SIG-M5 treated with dmso at 0.1 percent for 504 hours (cell line): ENCODE results near the gene GPR151.
A peak's percentile ranks its signal among the peaks of the same experiment; 100 is the strongest.
"Not testable (repeated sequence)": the region's sequence is repeated elsewhere in the genome, so short reads cannot be mapped to it uniquely, and the experiment has no call there.

Source experiments
- DNase-seq: peaks from one replicate; lab custom pipeline; 2025; ENCODE audit not compliant: unreplicated experiment; lab: John Stamatoyannopoulos, UW

The GPR151 gene

DNA sequence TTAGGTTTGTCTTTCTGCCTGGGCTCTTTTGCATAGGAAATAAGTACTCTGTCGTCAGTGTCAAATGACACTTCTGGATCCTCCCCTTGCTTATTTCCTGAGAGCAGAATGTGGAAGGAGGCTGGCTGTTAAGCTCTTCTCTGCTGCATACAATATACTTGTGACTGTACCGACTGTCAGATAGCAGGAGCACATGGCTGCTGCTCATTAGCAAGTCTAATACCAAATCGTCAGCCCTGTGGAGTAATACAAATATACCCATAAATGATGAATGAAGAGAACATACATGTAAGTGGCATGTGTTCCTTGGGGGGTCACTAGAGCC, at the start of gene GPR151:
GPR151 (minus strand) TSS at position 40 of the 325 bp plus-strand sequence. CDS start 77 bp downstream, outside the sequence.
- DNase-seq, result peak; percentile 10

DNA sequence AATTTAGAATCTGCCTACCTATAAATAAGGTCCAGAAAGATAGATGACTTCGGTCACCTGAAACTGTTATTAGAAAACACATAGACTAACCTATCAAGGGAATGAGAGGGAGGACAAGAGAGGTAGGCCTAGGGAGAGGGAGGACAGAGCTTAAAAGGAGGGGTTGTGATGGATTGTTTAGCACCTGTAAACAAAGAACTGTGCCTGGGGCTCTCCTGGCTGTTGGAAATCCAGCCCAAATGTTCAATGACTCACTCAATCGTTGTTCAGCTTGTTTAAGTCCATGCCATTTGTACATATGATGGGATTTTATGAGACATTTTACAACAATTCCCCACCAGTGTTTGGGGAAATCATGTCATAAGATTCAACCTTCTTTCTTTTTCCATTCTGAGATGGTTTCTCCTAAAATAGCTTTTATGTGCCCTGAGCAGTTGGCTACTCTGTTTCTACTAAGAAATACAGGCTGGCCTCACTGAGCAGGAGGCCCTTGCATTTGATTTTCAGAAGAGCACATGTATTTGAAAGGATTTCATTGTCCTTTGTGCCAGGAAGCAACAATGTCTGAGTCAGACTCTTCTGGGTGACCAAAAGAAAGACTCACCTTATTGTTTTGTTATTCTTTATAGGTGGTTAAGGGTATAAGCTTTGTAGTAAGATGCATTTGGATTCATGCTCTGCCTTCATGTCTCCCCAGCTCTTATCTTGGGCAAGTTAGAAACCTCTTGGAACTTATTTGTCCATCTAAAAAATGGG, 48.2 kb upstream of the GPR151 start:
- DNase-seq, result no peak

DNA sequence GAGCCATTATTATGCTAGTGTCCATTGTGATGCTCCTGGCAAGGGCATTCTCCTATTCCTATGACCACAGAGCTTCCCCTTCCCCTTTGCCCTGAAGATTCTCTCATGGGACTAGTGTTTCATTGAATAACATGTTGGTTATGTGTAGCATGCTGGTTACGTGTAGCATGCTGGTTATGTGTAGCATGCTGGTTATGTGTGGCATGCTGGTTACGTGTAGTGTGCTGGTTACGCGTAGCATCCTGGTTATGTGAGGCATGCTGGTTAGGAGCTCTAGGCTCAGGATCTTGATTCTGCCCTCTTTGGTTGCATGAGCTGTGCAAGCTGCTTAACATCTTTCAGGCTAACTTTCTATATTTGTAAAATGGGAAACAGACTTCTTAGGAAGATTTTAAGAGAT, 46.5 kb upstream of the GPR151 start:
- no peak for DNase-seq

DNA sequence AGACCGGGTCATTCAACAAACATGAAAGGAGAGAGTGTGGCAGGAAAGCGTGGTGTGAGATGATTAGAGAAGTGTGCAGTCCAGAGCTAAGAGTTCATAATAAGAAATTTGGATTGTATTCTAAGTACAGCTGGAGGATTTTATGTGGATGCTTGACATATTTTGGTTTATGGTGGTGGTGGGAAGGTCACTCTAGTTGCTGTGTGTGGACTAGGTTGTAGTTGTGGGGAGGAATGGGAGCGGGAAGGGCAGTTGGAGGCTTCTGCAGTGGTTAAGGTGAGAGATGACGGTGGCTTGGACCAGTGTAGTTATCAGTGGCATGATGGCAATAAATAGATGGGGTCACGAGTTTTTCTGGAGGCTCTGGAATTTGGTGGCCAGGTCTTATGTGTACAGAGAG, 45.7 kb upstream of the GPR151 start:
- no peak for DNase-seq

DNA sequence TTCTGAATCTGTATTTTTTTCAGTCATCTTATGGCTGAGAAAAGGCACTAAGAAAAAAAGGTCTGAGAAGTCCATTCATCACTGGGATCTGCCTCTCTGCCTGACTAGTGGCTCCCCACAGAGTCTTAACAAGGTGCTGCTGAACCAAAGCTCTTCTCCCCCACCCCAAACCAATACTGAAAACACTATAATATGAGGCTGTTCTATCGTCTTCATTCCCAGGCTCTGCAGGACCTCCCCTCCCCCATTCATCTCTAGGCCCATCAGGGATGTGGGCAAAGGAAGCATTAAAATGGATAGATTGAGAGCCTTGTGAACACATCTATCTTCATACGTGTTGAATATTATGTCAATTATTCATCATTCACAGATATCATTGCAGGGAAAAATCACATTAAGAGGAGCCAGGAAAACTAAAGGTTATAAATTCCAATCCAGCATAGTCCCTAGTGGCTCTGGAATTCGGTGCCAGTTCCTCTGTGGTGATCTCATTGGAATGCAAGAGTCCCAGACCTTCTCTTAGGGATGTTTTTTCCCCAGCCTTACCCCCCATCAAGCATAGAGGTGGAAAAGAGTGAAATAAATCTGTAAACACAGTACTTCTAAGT, 44.3 kb upstream of the GPR151 start:
- no peak for DNase-seq

DNA sequence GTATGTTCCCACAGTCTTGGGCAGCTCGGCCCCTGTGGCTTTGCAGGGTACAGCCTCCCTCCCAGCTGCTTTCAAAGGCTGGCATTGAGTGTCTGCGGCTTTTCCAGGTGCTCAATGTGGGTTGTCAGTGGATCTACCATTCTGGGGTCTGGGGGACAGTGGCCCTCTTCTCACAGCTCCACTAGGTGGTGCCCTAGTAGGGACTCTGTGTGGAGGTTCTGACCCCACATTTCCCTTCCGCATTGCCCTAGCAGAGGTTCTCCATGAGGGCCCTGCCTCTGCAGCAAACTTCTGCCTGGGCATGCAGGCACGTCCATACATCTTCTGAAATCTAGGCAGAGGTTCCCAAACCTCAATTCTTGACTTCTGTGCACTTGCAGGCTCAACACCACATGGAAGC, 40.9 kb upstream of the GPR151 start:
- not testable (repeated sequence) for DNase-seq

DNA sequence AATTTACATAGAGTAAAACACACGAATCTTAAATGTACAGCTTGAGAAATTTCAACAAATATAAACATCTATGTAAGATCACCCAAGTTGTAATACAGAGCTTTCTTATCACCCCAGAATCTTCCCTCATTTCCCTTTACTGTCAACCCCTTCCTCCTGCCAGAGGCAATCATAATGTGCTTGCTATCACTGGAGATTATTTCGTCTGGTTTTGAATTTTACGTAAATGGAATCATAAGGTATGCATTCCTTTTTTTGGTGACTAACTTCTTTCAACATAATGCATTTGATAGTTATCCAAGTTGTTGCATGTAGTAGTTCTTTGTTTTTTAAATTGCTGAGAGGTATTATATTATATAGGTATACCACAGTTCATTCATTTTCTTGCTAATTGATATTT, 37.5 kb upstream of the GPR151 start:
- no peak for DNase-seq

DNA sequence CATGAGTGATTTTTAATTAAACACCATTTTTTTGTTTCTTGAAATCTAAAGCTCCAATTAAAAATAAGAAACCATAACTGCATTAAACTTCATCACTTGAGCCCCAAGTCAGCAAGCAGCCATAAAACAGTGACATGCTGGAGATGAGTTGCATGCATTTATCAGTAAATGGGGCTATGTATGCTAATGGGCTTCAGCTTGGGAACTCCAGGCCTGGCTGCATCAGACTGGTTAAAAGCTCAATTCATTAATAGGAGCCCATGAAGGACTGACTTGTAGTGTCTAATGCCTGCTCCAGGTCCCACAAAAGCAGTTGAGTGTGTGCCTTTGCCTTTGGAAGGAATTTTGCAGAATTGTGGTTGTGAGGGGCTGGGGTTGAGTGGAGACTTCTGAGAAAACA, 33.6 kb upstream of the GPR151 start:
- DNase-seq, result no peak

DNA sequence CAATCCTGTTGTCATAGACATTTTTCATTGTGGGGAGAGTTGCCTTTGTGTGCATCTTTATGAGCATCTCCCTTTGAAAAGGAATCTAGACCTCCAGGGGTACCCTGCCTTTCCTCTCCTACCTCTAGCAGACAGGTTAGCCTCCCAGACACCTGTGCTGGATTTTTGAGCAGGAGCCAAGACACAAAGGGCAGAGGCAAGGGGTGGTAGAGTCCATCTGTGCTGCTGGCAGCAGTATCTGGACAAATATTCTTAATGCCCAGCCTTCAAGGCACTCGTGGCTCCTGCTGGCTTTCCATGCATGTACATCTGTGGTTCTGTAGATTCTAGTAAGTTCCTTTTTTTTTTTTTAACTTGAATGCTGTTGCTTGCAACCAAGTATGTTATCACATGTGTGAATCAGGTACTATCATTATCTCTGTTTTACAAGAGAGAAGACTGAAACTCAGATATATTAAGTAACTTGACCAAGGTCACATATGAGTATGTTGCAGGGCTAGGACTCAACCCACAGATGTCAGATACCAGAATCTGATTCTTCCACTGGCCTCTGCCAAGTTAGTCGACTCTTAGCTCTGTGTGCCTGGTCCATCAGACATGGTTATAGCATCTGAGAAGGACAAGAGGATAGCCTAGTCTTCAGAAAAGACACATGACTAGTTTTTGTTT, 32.9 kb upstream of the GPR151 start:
- DNase-seq, result no peak

DNA sequence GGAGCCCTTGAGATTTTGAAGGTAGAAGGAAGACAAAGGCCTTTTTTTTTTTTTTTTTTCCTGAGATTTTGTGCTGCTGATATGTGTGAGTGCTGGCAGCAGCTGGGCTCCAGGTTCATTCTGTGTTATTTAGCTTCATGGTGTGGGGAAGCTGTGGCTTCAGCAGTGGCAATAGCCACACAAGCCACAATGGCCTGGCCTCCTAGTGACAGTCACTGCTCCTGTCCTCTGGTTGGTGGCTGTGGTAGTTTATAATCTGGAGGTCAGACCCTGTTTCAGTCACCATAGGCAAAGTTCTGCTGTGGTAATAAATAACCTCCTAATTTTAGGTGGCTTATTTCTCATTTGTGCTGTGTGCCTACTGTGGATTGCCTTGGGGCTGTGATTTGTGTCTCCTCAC, 28.2 kb upstream of the GPR151 start:
- DNase-seq, result no peak

DNA sequence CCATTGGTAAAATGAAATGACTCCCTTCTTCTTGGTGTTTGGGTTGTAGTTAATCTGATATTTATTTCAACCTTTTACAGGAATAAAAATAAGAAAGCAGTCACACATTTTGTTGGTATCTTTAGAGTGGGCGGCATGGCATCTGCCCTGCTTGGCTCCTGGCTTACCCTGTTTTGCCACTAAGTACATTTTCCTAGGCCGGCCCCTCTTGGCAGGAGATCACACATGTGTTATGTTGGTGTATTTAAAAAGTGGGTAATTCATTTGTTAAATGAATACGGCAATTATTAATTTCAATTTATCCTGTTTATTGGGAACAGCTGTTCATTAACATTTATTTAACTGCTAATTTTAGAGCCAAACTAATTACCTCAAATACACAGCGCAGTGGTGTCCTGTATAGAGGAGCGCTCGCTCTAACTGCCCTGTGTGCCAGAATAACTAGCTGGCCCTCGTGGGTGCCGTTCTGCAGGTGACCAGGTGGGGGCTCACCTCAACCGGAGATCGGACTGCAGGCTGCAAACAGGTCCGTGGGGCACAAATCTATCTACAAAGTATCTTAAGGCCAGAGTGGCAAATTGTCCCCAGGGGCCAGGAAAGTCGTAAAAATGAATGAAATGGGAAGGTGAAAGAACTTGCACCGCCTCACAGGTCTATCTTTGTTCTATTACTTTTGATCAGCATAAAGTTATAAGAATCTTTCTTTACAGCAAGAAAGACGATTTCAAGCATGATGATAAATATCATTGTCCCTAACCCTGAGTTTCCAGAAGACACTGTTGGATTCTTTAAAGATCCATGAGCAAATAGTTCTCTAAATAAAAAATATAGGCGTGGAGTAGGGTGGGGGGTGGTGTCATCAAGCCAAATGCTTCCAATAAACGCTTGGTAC, 26.2 kb upstream of the GPR151 start:
- DNase-seq, result peak; percentile 39

DNA sequence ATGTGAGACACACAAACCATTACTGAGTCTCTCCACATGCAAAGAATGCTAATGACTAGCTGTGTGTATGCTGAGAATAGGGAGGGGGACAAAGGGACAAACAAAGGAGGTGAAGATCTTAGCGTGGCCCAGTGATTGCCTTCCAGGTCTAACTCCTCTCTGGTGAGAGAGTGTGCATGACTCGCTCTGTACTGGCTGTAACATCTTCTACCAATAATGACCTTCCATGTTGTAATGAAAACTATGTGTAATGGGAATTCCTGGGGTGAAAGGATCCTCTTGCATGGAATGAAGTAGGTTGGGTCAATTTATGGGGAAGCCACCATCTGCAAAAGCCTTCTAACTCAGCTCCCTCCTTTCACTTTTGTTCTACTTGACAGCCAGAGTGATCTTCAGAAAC, 24.4 kb upstream of the GPR151 start:
- DNase-seq, result no peak

DNA sequence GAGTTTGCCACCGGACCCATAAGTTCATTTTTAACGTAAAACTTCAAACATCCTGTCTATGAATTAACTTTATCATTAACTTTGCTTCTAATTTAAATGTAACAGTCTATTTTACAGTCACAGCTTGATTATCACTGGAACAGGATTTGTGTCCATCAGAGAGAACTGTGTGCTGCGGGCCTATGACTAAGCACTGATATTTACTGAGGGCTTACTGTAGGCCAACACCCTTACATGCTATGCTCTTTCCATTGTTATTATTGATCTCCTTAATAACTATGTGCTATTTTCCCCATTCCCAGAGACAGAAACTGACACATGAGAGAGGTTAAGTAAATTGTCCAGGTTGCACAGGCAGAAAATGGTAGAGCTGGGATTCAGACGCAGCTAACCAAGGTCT, 24.0 kb upstream of the GPR151 start:
- no peak for DNase-seq

DNA sequence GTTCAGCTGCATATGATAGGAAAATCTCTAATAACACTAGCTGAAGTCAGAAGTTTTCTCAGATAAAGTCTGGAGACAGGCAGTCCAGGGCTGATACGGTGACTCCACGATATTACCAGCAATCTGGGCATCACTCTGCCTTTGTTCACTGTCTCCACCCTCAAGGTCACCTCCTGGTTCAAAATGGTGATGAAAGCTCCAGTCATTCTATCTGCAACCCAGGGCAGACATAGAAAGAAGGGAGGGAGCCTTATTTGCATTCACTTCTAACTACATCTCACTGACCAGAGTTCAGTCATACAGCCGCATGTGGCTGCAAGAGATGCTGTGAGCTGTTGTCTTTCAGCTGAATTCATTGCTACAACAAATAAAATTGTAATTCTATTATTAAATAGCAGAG, 22.4 kb upstream of the GPR151 start:
- DNase-seq, result no peak

DNA sequence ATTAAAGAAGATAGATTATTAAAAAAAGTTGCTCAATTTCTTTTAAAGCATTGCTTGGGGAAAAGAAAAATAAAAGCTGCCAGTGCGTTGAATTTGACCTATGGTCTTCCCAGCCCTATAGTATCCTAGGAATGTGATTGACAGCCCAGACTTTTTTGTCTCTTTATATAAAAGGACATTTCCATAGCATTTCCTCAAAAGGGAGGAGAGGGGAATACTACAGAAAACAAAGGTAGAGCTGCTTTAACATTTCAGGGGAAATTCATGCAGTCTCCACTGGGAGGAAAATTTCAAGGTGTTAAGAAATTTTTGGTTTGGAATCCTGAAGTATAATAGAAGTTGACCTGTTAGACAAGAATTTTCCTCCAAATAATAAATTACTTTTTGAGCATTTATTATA, 17.9 kb upstream of the GPR151 start:
- no peak for DNase-seq

DNA sequence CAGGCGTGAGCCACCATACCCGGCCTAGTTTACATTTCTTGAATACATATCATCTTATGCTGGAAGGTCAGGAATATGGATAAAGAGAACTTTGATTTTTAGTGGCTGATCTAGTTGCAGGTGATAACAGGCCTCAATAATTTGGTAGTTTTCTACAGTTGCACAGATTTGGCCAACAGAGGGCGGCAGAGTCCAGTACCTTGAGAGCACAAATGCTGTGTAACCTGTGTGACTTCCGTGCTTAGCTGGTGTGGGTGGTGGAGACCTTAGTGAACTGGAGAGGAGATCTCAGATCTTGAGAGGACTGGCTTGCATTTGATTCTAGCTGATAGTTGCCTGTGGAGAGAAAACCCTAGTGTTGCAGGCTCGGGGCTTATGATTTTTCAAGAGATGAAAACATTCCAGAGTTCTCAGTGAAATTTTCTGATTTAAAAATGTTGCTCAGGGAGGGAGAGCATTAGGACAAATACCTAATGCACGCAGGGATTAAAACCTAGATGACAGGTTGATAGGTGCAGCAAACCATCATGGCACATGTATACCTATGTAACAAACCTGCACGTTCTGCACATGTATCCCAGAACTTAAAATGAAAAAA, 17.4 kb upstream of the GPR151 start:
- DNase-seq, result peak; percentile 73

DNA sequence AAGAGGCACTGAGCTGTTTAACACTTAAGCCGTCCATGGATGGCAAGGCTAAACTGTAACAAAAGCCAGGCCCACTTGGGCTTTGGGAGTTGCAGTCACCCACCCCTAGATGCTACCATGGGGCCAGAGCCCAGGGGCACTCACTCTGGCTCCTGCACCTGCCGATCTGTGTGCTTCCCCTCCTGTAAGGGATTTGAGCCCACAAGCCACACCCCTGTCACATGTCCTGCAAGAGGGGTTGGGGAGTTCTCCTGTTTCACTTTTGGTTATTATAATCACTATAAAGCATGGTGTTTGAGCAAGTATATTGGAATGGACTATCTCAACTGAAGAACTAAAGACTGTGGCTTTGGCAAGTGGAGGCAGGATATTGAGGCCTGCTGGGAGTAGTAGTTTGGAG, 14.0 kb upstream of the GPR151 start:
- no peak for DNase-seq

DNA sequence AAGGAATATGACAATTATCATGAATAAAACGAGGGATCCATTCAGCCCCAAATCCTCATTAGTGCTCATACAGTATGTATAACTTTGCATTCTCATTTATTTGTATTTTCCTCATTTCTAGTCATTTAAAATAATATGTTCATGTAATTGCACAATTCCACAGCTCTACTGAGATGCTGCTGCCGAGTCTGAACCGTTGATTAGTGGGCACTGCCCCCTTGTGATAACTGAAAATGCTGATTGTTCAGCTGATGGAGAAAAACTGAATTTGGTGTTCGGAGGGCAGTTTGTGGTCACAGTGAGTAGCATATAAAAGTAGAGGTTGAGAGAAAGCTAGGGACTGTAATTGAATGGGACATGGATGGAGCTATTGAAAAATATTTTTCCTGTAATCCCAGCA, 12.2 kb upstream of the GPR151 start:
- DNase-seq, result no peak

DNA sequence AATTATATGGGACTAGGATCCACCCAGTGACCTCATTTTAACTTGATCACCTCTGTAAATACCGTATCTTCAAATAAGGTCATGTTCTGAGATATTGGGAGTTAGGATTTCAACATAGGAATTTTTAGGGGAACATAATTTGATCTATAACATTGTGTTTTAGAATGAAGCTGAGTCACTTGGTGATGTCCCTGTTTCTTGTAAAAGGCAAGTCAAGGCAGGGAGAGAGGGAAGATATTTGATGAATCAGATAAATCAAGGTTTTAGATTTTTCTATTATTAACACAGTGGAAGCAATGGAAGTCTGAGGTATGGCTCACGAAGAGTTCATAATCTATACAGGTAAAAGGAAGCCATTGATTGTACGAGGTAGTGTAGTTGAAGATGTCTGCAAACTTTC, 11.8 kb upstream of the GPR151 start:
- DNase-seq, result no peak

DNA sequence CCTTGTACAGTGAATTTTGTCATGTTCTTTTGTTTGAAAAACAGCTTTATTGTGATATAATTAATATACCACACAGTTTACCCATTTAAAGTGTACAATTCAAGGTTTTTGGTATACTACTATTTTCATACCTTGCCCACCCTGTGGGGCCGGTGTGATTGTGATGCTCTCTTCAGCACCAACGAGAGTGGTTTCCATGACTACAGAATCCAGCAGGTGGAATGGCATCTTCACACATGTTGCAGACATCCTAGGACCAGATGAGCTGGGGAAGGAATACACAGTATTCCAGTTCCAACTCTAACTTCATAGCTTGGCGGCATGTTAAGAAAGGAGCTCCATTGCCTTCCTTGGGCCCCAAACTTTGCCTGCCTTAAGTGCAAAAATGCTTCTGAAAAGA, 7.7 kb upstream of the GPR151 start:
- no peak for DNase-seq
